H1 (cell line): ENCODE data around the gene ADGRV1. TPM values are rescaled to one million over a fixed set of nuclear protein-coding genes. Genes with fewer than 3 reads are reported as not detected.

Experiments
- CTCF ChIA-PET: fragments of 300-600 bp; sonication (Branson Sonifier 250); formaldehyde crosslinking; loops from one replicate; lab custom pipeline; 2021; ENCODE audit not compliant: partially characterized antibody; lab: Charles Lee
- POLR2A ChIA-PET: fragments of 300-600 bp; sonication (Branson Sonifier 250); formaldehyde crosslinking; loops from one replicate; lab custom pipeline; 2021; ENCODE audit warnings: inconsistent platforms; ENCODE audit not compliant: partially characterized antibody; lab: Charles Lee
- DNase-seq, 2 experiments: peaks; one replicate each; pipeline versions ENCODE4 v3.0.0 to v3.0.0-alpha.2; 2010 to 2022; ENCODE audit warnings: low spot score in 2 of 2, low read depth in 1 of 2, mixed read lengths in 1 of 2
- FAIRE-seq: peaks from 2 replicates; lab custom pipeline; 2011; peaks lifted over from hg19 to GRCh38; lab: Jason Lieb, UNC
- H2AFZ ChIP-seq: 2 replicates; pipeline ENCODE4 v1.8.1; 2012; ENCODE audit warnings: low read length, inconsistent platforms
- H2AK5ac ChIP-seq: 2 replicates; pipeline ENCODE4 v1.6.1; 2013; ENCODE audit warnings: low read depth, low read length
- H2BK120ac ChIP-seq: replicated peaks from 2 replicates; pipeline ENCODE3; 2013; ENCODE audit warnings: low read depth, low read length, inconsistent platforms
- H2BK12ac ChIP-seq: 2 replicates; pipeline ENCODE4 v1.6.1; 2013; ENCODE audit warnings: low read depth, low read length
- H2BK15ac ChIP-seq: 2 replicates; pipeline ENCODE4 v1.6.1; 2013; ENCODE audit warnings: low read length
- H2BK20ac ChIP-seq: 2 replicates; pipeline ENCODE4 v1.6.1; 2013; ENCODE audit warnings: low read length
- H2BK5ac ChIP-seq: 2 replicates; pipeline ENCODE4 v1.6.1; 2013; ENCODE audit warnings: low read depth, low read length
- H3K14ac ChIP-seq: 2 replicates; pipeline ENCODE4 v1.6.1; 2013; ENCODE audit warnings: inconsistent platforms; ENCODE audit not compliant: insufficient read length
- H3K18ac ChIP-seq: 2 replicates; pipeline ENCODE4 v1.6.1; 2013; ENCODE audit warnings: low read length; ENCODE audit errors: extremely low read depth
- H3K23ac ChIP-seq: 2 replicates; pipeline ENCODE4 v1.6.1; 2013; ENCODE audit warnings: inconsistent platforms; ENCODE audit not compliant: insufficient read length
- H3K23me2 ChIP-seq: 2 replicates; pipeline ENCODE4 v1.6.1; 2013; ENCODE audit warnings: low read depth, low read length
- H3K27ac ChIP-seq: 2 replicates; pipeline ENCODE4 v1.6.1; 2011; ENCODE audit warnings: low read depth, low read length, inconsistent platforms
- H3K27me3 ChIP-seq, 4 experiments: replicated peaks in 1 of 4; 1 replicate in 1 of 4; 2 replicates in 3 of 4; pipeline versions ENCODE4 v1.6.1 to v1.8.1; 2011 to 2013; ENCODE audit warnings: low read length in 3 of 4, mild to moderate bottlenecking in 3 of 4, inconsistent platforms in 2 of 4, mixed read lengths in 2 of 4, moderate library complexity in 1 of 4; ENCODE audit not compliant: control insufficient read depth in 3 of 4, insufficient read depth in 3 of 4; ENCODE audit errors: extremely low read depth in 1 of 4
- H3K36me3 ChIP-seq, 4 experiments: 2 replicates each; pipeline versions ENCODE4 v1.6.1 to v1.8.1; 2011 to 2013; ENCODE audit warnings: mild to moderate bottlenecking in 4 of 4, low read length in 3 of 4, moderate library complexity in 2 of 4, control low read depth in 1 of 4, inconsistent platforms in 1 of 4; ENCODE audit not compliant: insufficient read depth in 4 of 4, control insufficient read depth in 2 of 4
- H3K4ac ChIP-seq: replicated peaks from 2 replicates; pipeline ENCODE3; 2013; ENCODE audit warnings: low read length, low read depth, mixed read lengths, inconsistent platforms; ENCODE audit not compliant: insufficient read length
- H3K4me1 ChIP-seq, 4 experiments: replicated peaks in 1 of 4; 1 replicate in 1 of 4; 2 replicates in 3 of 4; pipeline versions ENCODE4 v1.6.1 to v1.8.1; 2011 to 2013; ENCODE audit warnings: low read length in 3 of 4, inconsistent platforms in 2 of 4, mixed read lengths in 1 of 4; ENCODE audit not compliant: insufficient read depth in 4 of 4, control insufficient read depth in 3 of 4
- H3K4me2 ChIP-seq, 2 experiments: 2 replicates each; pipeline versions ENCODE4 v1.6.1 to v1.8.1; 2011 to 2013; ENCODE audit warnings: low read depth in 2 of 2, low read length in 2 of 2, control low read depth in 1 of 2, inconsistent platforms in 1 of 2, mild to moderate bottlenecking in 1 of 2; ENCODE audit not compliant: insufficient read depth in 1 of 2
- H3K4me3 ChIP-seq, 4 experiments: fragments of 200-600, 300-600 bp in 1 of 4; sonication (generic), shearing (Covaris generic), sonication (Bioruptor Twin) in 1 of 4; 2 replicates each; pipeline versions ENCODE4 v1.5.1 to v1.8.1; 2011 to 2016; ENCODE audit warnings: low read length in 4 of 4, low read depth in 3 of 4, control low read depth in 2 of 4, inconsistent platforms in 2 of 4, mild to moderate bottlenecking in 2 of 4, mixed read lengths in 1 of 4, moderate library complexity in 1 of 4; ENCODE audit not compliant: insufficient read depth in 2 of 4; ENCODE audit errors: extremely low read depth in 1 of 4
- H3K56ac ChIP-seq: replicated peaks from 2 replicates; pipeline ENCODE3; 2013; ENCODE audit warnings: low read depth, mild to moderate bottlenecking, mixed read lengths, low read length, inconsistent platforms; ENCODE audit not compliant: insufficient read length
- H3K79me1 ChIP-seq: 2 replicates; pipeline ENCODE4 v1.6.1; 2013; ENCODE audit warnings: low read depth, low read length, control low read depth
- H3K79me2 ChIP-seq, 2 experiments: 2 replicates each; pipeline versions ENCODE4 v1.6.1 to v1.8.1; 2012 to 2013; ENCODE audit warnings: low read length in 2 of 2, mild to moderate bottlenecking in 2 of 2, inconsistent platforms in 1 of 2; ENCODE audit not compliant: insufficient read depth in 2 of 2, control insufficient read depth in 1 of 2
- H3K9ac ChIP-seq, 4 experiments: replicated peaks in 1 of 4; 1 replicate in 1 of 4; 2 replicates in 3 of 4; pipeline versions ENCODE4 v1.6.1 to v1.8.1; 2011 to 2013; ENCODE audit warnings: low read depth in 3 of 4, low read length in 3 of 4, control low read depth in 2 of 4, mild to moderate bottlenecking in 2 of 4, moderate library complexity in 2 of 4, inconsistent platforms in 1 of 4; ENCODE audit errors: extremely low read depth in 1 of 4
- H3K9me3 ChIP-seq, 2 experiments: 2 replicates each; pipeline versions ENCODE4 v1.6.1 to v1.8.1; 2012 to 2013; ENCODE audit warnings: mild to moderate bottlenecking in 2 of 2, moderate library complexity in 2 of 2, control low read depth in 1 of 2, inconsistent platforms in 1 of 2, low read depth in 1 of 2, low read length in 1 of 2, mixed read lengths in 1 of 2; ENCODE audit not compliant: insufficient read depth in 2 of 2
- H4K20me1 ChIP-seq, 2 experiments: replicated peaks in 1 of 2; 2 replicates each; pipeline versions ENCODE3 to v1.8.1; 2011 to 2013; ENCODE audit warnings: inconsistent platforms in 2 of 2, low read length in 2 of 2, mild to moderate bottlenecking in 1 of 2; ENCODE audit not compliant: insufficient read depth in 2 of 2, control insufficient read depth in 1 of 2
- H4K5ac ChIP-seq: 2 replicates; pipeline ENCODE4 v1.6.1; 2013; ENCODE audit warnings: low read length, low read depth, mixed read lengths, inconsistent platforms; ENCODE audit not compliant: insufficient read length
- H4K8ac ChIP-seq: 2 replicates; pipeline ENCODE4 v1.8.0; 2013; ENCODE audit warnings: mild to moderate bottlenecking, moderate library complexity, low read length, inconsistent platforms; ENCODE audit not compliant: insufficient read depth; ENCODE audit errors: extremely low read depth
- H4K91ac ChIP-seq: replicated peaks from 2 replicates; pipeline ENCODE3; 2013; ENCODE audit warnings: low read length, mixed read lengths, inconsistent platforms; ENCODE audit not compliant: insufficient read length
- CHD2 ChIP-seq: IDR thresholded peaks from 2 replicates; pipeline ENCODE4 v1.6.1; 2012; ENCODE audit warnings: low read length, improper control_type of control experiment
- FOSL1 ChIP-seq: IDR thresholded peaks from 2 replicates; pipeline ENCODE4 v1.6.1; 2011; ENCODE audit warnings: mild to moderate bottlenecking, low read depth, low read length, moderate library complexity; ENCODE audit not compliant: insufficient read depth
- GTF2F1 ChIP-seq: IDR thresholded peaks from 2 replicates; pipeline ENCODE4 v1.6.1; 2012; ENCODE audit warnings: low read depth, low read length, improper control_type of control experiment, borderline replicate concordance
- HDAC2 ChIP-seq, 2 experiments: fragments of 300-600 bp in 1 of 2; sonication (generic) in 1 of 2; IDR thresholded peaks; 2 replicates each; pipeline ENCODE4 v1.6.1; 2011 to 2012; ENCODE audit warnings: low read depth in 2 of 2, low read length in 2 of 2, mild to moderate bottlenecking in 2 of 2, moderate library complexity in 2 of 2, borderline replicate concordance in 1 of 2, inconsistent platforms in 1 of 2
- HDAC6 ChIP-seq: IDR thresholded peaks from one replicate; pipeline ENCODE4 v1.7.1; 2012; ENCODE audit warnings: low read depth, mild to moderate bottlenecking, inconsistent platforms, low read length, moderate library complexity
- KDM4A ChIP-seq: IDR thresholded peaks from one replicate; pipeline ENCODE4 v1.7.1; 2012; ENCODE audit warnings: low read depth, mild to moderate bottlenecking, moderate library complexity, low read length, inconsistent platforms; ENCODE audit not compliant: severe bottlenecking
- MAFK ChIP-seq: IDR thresholded peaks from 2 replicates; pipeline ENCODE4 v1.6.1; 2012; ENCODE audit warnings: low read depth, mild to moderate bottlenecking, improper control_type of control experiment, low read length
- NANOG ChIP-seq: IDR thresholded peaks from 2 replicates; pipeline ENCODE4 v1.6.1; 2011; ENCODE audit warnings: low read length, low read depth, mild to moderate bottlenecking, inconsistent platforms; ENCODE audit not compliant: insufficient read depth, poor library complexity, severe bottlenecking
- SIN3A ChIP-seq, 2 experiments: IDR thresholded peaks in 1 of 2; conservative IDR thresholded peaks in 1 of 2; 2 replicates each; pipeline ENCODE4 v1.6.1; 2011 to 2012; ENCODE audit warnings: low read length in 2 of 2, improper control_type of control experiment in 1 of 2, low read depth in 1 of 2, mild to moderate bottlenecking in 1 of 2
- SP1 ChIP-seq: IDR thresholded peaks from 2 replicates; pipeline ENCODE4 v1.6.1; 2011; ENCODE audit warnings: low read depth, low read length
- YY1 ChIP-seq: IDR thresholded peaks from 2 replicates; pipeline ENCODE4 v1.6.1; 2011; ENCODE audit warnings: low read depth, mild to moderate bottlenecking, low read length
- WGBS, 2 experiments: shearing (Covaris generic) in 1 of 2; methylation state at CpG; one replicate each; pipeline versions ENCODE4 v1.1.6 to v1.1.7; 2013 to 2015; ENCODE audit warnings: low lambda C conversion rate in 2 of 2, mixed read lengths in 2 of 2, inconsistent platforms in 1 of 2, low coverage in 1 of 2, missing lambda C conversion rate in 1 of 2; ENCODE audit not compliant: insufficient replicate concordance in 2 of 2, insufficient coverage in 1 of 2, insufficient read length in 1 of 2; ENCODE audit errors: extremely low coverage in 1 of 2, missing lambda C conversion rate in 1 of 2; 5-methylcytosine and 5-hydroxymethylcytosine counted together
- polyA plus RNA-seq, 7 experiments: library from polyadenylated mRNA; depleted of rRNA in 3 of 7; stranded (reverse) in 5 of 7; unstranded in 2 of 7; fragments of >200 nt in 5 of 7; fragments of 200-250 nt in 2 of 7; gene quantifications; 1 replicate in 5 of 7; 2 replicates in 1 of 7; 4 replicates in 1 of 7; pipeline versions ENCODE4 v1.2.1 to v1.2.3, GENCODE V29; 2011 to 2013; ENCODE audit warnings: missing spikeins in 2 of 7, mixed read lengths in 2 of 7
- total RNA-seq: library from RNA; stranded (reverse); fragmentation: NEBNext Ultra II Directional; extraction: Animal tissue kit (Norgen Biotek cat#: 25700); gene quantifications from 2 replicates; pipeline ENCODE4 v1.2.1, GENCODE V29; 2021

ADGRV1 gene
- total and polyA plus RNA-seq, 2 of the 8 experiments (the other 6 are each of a cell fraction or from before 2014, with no cell fraction given), result 53.1 to 62.2 TPM

DNA sequence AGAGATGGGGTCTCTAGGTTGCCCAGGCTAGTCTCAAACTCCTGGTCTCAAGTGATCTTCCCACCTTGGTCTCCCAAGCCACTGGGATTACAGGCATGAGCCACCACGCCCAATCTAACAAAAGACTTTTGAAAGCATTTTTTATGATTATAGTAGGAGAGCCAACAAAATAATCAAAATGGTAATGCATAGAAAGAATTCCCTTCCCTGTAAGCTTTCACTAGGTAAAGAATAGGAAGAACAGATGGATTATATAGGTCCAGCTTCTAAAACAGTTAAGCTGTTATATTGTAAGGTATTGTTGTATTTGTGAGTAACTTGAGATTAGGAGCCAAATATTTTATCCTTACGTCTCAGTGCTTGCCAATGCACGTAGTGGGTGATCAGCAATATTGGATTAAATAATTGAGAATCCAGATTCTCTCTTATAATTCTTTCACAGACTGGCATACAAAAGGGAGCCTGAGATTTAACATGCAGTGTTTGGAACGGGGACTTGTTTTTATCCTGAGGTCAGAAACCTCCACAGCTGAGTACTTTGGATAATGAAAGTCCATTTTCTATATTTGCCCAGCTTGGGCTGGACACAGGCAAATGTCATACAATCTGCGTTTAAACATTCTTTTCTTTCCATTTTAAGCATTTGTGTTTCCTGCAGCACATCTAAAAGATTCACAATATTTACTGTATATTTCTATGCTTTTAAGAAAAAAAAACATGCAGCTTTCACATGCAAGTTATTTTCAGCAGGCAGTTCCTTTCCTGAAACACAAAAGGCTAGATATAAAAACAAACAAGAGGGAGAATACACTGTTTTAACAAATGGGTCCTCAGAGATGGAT lies 586.1 kb downstream of the ADGRV1 start:
- no peak overlapping the region for H2AFZ ChIP-seq
- no peak overlapping the region for H2BK120ac ChIP-seq
- no peak overlapping the region for H3K4me2 ChIP-seq
- peaks cover 0 to 4% (median 0%) of the 10 kb centered on the region in 4 experiments; a peak in 4 of 8 replicates for H3K36me3 ChIP-seq
- no peak overlapping the region for H4K91ac ChIP-seq
- FAIRE-seq, result no peak
- H3K27me3 ChIP-seq, result no peaks in the 10 kb centered on the region
- H2BK15ac ChIP-seq, result no peak overlapping the region
- no peaks in the 10 kb centered on the region for H3K79me1 ChIP-seq
- H3K56ac ChIP-seq, result no peak overlapping the region
- no peak overlapping the region for H3K23ac ChIP-seq
- no peak overlapping the region for H3K9ac ChIP-seq
- H3K4ac ChIP-seq, result no peak overlapping the region
- no peaks in the 10 kb centered on the region for H3K23me2 ChIP-seq
- ChIA-PET POLR2A (interaction anchor here (0.7 to 1.3 kb wide), 2 partner anchors 238 to 433 kb away, joined by 3 to 4 read pairs; no protein-coding TSS in a partner anchor), CTCF (interaction anchor here (0.6 to 0.8 kb wide), 2 partner anchors 240 to 1516 kb away, joined by 3 read pairs; no protein-coding TSS in a partner anchor)
- peaks cover 0 to 2% (median 1%) of the 10 kb centered on the region in 4 experiments; a peak in 5 of 7 replicates for H3K4me1 ChIP-seq
- no peak overlapping the region for H3K14ac ChIP-seq
- no peak overlapping the region for H3K27ac ChIP-seq
- 89% methylated on average over 5 of the region's 5 CpGs; no CpG with 5 or more reads in 1 of the 2 experiments for WGBS, 2 experiments
- H4K5ac ChIP-seq, result no peak overlapping the region
- H3K4me3 ChIP-seq, result no peak overlapping the region
- peaks cover 2 to 6% of the 10 kb centered on the region in 2 experiments; a peak in 1 of 4 replicates for H3K9me3 ChIP-seq
- no peak for DNase-seq
- no peak overlapping the region for H4K8ac ChIP-seq
- H2BK20ac ChIP-seq, result no peak overlapping the region
- no peak overlapping the region for H2BK12ac ChIP-seq
- no peak overlapping the region for H2BK5ac ChIP-seq
- H4K20me1 ChIP-seq, result no peaks in the 10 kb centered on the region
- no peaks in the 10 kb centered on the region for H3K79me2 ChIP-seq
- no peak overlapping the region for H3K18ac ChIP-seq
- no peak overlapping the region for H2AK5ac ChIP-seq
- no peak for TF ChIP-seq HDAC2 (IDR thresholded peaks at IDR 0.05; ENCODE audit: borderline replicate concordance in 1 of 2, low read depth in 2 of 2, low read length in 2 of 2)
- TF ChIP-seq MAFK, result no peak
- TF ChIP-seq CHD2, result no peak
- TF ChIP-seq KDM4A, result no peak
- no peak for TF ChIP-seq YY1
- no peak for TF ChIP-seq HDAC6
- TF ChIP-seq SP1, result no peak
- no peak for TF ChIP-seq FOSL1
- TF ChIP-seq NANOG, result no peak
- TF ChIP-seq SIN3A (conservative IDR thresholded peaks at IDR 0.05 in 1 of 2, IDR thresholded peaks at IDR 0.05 in 1 of 2; ENCODE audit: low read depth in 1 of 2, low read length in 2 of 2), result no peak
- TF ChIP-seq GTF2F1, result no peak
